ENCODE measurements around the gene ANKRD11.

Gene ANKRD11

GRCh38 chr16:89352091-89352681 is 138.2 kb downstream of the ANKRD11 start:
- DNase-seq (ENCODE audit: low read depth in 1 of 2, low spot score in 1 of 2) = no peak

- DNase-seq (ENCODE audit: low read depth in 1 of 2, low spot score in 1 of 2) = no peak
Observed at GRCh38 chr16:89351645-89352044, 138.7 kb downstream of the ANKRD11 start.

GRCh38 chr16:89350701-89351380 is 139.5 kb downstream of the ANKRD11 start:
- peak in 1 of 2 donors; percentile 51 for DNase-seq (ENCODE audit: low read depth in 1 of 2, low spot score in 1 of 2)

- DNase-seq (ENCODE audit: low read depth in 1 of 2, low spot score in 1 of 2) = peak in 1 of 2 donors; percentile 42
Observed at GRCh38 chr16:89349947-89350633, 140.3 kb downstream of the ANKRD11 start.

GRCh38 chr16:89347807-89348206 is 142.6 kb downstream of the ANKRD11 start:
- DNase-seq (ENCODE audit: low read depth in 1 of 2, low spot score in 1 of 2) = no peak

GRCh38 chr16:89346869-89347268 is 143.5 kb downstream of the ANKRD11 start:
- no peak for DNase-seq (ENCODE audit: low read depth in 1 of 2, low spot score in 1 of 2)

- no peak for DNase-seq (ENCODE audit: low read depth in 1 of 2, low spot score in 1 of 2)
Observed at GRCh38 chr16:89345642-89346150, 144.7 kb downstream of the ANKRD11 start.

- DNase-seq (ENCODE audit: low read depth in 1 of 2, low spot score in 1 of 2) = no peak
Observed at GRCh38 chr16:89344846-89345611, 145.3 kb downstream of the ANKRD11 start.

- DNase-seq (ENCODE audit: low read depth in 1 of 2, low spot score in 1 of 2) = no peak
Observed at GRCh38 chr16:89344458-89344834, 145.9 kb downstream of the ANKRD11 start.

GRCh38 chr16:89343501-89344457 is 146.6 kb downstream of the ANKRD11 start:
- no peak for DNase-seq (ENCODE audit: low read depth in 1 of 2, low spot score in 1 of 2)

- DNase-seq (ENCODE audit: low read depth in 1 of 2, low spot score in 1 of 2) = no peak
Observed at GRCh38 chr16:89341697-89342694, 148.4 kb downstream of the ANKRD11 start.

GRCh38 chr16:89341279-89341678 is 149.1 kb downstream of the ANKRD11 start:
- no peak for DNase-seq (ENCODE audit: low read depth in 1 of 2, low spot score in 1 of 2)

GRCh38 chr16:89338863-89339262 is 151.5 kb downstream of the ANKRD11 start:
- DNase-seq (ENCODE audit: low read depth in 1 of 2, low spot score in 1 of 2) = no peak

GRCh38 chr16:89337965-89338364 is 152.4 kb downstream of the ANKRD11 start:
- DNase-seq (ENCODE audit: low read depth in 1 of 2, low spot score in 1 of 2) = no peak

GRCh38 chr16:89335803-89336485 is 154.4 kb downstream of the ANKRD11 start:
- DNase-seq (ENCODE audit: low read depth in 1 of 2, low spot score in 1 of 2) = no peak

GRCh38 chr16:89334988-89335802 is 155.2 kb downstream of the ANKRD11 start:
- no peak for DNase-seq (ENCODE audit: low read depth in 1 of 2, low spot score in 1 of 2)

- DNase-seq (ENCODE audit: low read depth in 1 of 2, low spot score in 1 of 2) = no peak
Observed at GRCh38 chr16:89334461-89334860, 155.9 kb downstream of the ANKRD11 start.

- no peak for DNase-seq (ENCODE audit: low read depth in 1 of 2, low spot score in 1 of 2)
Observed at GRCh38 chr16:89334050-89334449, 156.3 kb downstream of the ANKRD11 start.
